Effector memory CD4-positive, alpha-beta T cell (primary cell): Measurements from ENCODE around the gene KCNN3.

Source experiments
- DNase-seq, 3 donors: peaks; one replicate each; pipeline ENCODE4 v3.0.0-alpha.2; 2020
- H3K27ac ChIP-seq: 2 replicates; pipeline ENCODE4 v1.7.0; 2013; ENCODE audit warnings: mild to moderate bottlenecking, low read length, moderate library complexity; ENCODE audit not compliant: insufficient read depth, poor library complexity, severe bottlenecking
- H3K27me3 ChIP-seq: replicated peaks from 2 replicates; pipeline ENCODE4 v1.7.0; 2013; ENCODE audit warnings: mild to moderate bottlenecking, low read length; ENCODE audit not compliant: insufficient read depth, control insufficient read depth, poor library complexity, severe bottlenecking
- H3K36me3 ChIP-seq: 2 replicates; pipeline ENCODE4 v1.7.0; 2013; ENCODE audit warnings: mild to moderate bottlenecking, low read length, moderate library complexity; ENCODE audit not compliant: control insufficient read depth, insufficient read depth
- H3K4me1 ChIP-seq: 2 replicates; pipeline ENCODE4 v1.7.0; 2013; ENCODE audit warnings: low read length, mild to moderate bottlenecking; ENCODE audit not compliant: control insufficient read depth, insufficient read depth, poor library complexity, severe bottlenecking
- H3K4me3 ChIP-seq: 2 replicates; pipeline ENCODE4 v1.7.0; 2013; ENCODE audit warnings: low read length, low read depth, mild to moderate bottlenecking; ENCODE audit not compliant: insufficient read depth, poor library complexity, severe bottlenecking
- H3K9me3 ChIP-seq: 2 replicates; pipeline ENCODE4 v1.7.0; 2013; ENCODE audit warnings: mild to moderate bottlenecking, low read length, moderate library complexity; ENCODE audit not compliant: control insufficient read depth

Gene KCNN3

DNA sequence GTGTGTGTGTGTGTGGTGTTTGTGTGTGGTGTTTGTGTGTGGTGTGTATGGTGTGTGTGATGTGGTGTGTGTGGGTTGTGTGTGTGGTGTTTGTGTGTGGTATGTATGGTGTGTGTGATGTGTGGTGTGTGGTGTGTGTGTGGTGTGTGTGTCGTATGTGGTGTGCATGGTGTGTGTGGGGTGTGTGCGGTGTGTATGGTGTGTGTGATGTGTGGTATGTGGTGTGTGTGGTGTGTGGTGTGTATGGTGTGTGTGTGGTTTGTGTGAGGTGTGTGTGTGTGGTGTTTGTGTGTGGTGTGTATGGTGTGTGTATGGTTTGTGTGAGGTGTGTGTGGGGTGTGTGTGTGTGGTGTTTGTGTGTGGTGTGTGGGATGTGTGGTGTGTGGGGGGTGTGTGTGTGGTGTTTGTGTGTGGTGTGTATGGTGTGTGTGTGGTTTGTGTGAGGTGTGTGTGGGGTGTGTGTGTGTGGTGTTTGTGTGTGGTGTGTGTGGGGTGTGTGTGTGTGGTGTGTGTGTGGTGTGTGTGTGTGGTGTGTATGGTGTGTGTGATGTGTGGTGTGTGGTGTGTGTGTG lies 155.9 kb downstream of the KCNN3 start:
- no peaks in the 10 kb centered on the region for H3K27me3 ChIP-seq

GRCh38 chr1:154713005-154713404 lies 157.1 kb downstream of the KCNN3 start:
- no peaks in the 10 kb centered on the region for H3K4me1 ChIP-seq
- no peak overlapping the region for H3K4me3 ChIP-seq
- H3K27ac ChIP-seq = no peak overlapping the region
- no peaks in the 10 kb centered on the region for H3K36me3 ChIP-seq
- no peaks in the 10 kb centered on the region for H3K27me3 ChIP-seq
- DNase-seq = no peak
- no peaks in the 10 kb centered on the region for H3K9me3 ChIP-seq

More for the DNA sequence above, 155.9 kb downstream of the KCNN3 start:
- Histone ChIP-seq H3K9me3 (no peaks in the 10 kb centered on the region), H3K27ac (no peak overlapping the region), H3K4me1 (no peaks in the 10 kb centered on the region), H3K36me3 (no peaks in the 10 kb centered on the region), H3K4me3 (no peak overlapping the region)
- no peak for DNase-seq

- Histone ChIP-seq H3K9me3 (no peaks in the 10 kb centered on the region), H3K36me3 (no peaks in the 10 kb centered on the region), H3K4me1 (no peaks in the 10 kb centered on the region), H3K4me3 (no peak overlapping the region), H3K27ac (no peak overlapping the region), H3K27me3 (no peaks in the 10 kb centered on the region)
- DNase-seq = no peak
Observed at GRCh38 chr1:154712166-154712810, 157.8 kb downstream of the KCNN3 start.

DNA sequence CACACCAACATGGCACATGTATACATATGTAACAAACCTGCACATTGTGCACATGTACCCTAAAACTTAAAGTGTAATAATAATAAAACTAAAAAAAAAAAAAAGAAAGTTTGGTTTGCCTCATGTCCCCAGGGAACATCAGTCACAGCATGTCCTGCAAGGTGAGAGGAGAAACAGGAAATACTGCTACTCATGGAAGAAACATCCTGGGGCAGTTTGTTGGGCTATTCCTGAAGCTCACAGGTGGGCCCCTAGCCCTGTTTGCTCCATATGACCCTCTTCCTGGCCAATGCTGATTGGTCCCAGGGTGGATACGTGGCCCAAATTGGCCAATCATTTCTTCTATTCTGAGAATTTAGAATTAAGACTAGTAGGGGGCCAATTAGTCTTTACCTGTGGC lies 158.7 kb downstream of the KCNN3 start:
- Histone ChIP-seq H3K36me3 (no peaks in the 10 kb centered on the region), H3K27me3 (no peaks in the 10 kb centered on the region), H3K4me3 (no peak overlapping the region), H3K4me1 (no peaks in the 10 kb centered on the region), H3K9me3 (no peaks in the 10 kb centered on the region), H3K27ac (no peak overlapping the region)
- no peak for DNase-seq

DNA sequence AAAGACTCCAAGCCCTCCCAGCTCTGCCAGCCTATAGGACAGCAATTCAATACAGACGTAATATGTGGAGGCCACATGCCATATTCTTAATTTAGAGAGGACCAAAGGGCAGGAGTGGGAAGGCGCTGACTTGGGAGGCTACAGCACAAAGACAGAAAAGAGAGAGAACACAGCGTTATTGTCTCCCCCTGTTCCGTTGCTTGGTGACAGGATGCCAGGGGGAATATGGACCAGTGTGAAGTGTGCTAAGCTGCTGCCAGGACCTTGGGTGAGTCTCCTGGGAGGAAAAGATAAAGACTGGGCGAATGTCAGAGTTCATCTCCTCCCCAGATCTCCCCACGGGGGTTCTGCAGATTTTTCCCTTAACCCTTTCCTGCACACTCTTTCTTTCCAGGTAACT lies 160.0 kb downstream of the KCNN3 start:
- Histone ChIP-seq H3K4me3 (no peak overlapping the region), H3K27me3 (no peaks in the 10 kb centered on the region), H3K27ac (no peak overlapping the region), H3K4me1 (no peaks in the 10 kb centered on the region), H3K9me3 (no peaks in the 10 kb centered on the region), H3K36me3 (no peaks in the 10 kb centered on the region)
- no peak for DNase-seq

GRCh38 chr1:154707901-154708463 lies 162.1 kb downstream of the KCNN3 start:
- H3K36me3 ChIP-seq = no peaks in the 10 kb centered on the region
- no peaks in the 10 kb centered on the region for H3K4me1 ChIP-seq
- no peaks in the 10 kb centered on the region for H3K9me3 ChIP-seq
- H3K27me3 ChIP-seq = no peaks in the 10 kb centered on the region
- H3K4me3 ChIP-seq = no peak overlapping the region
- no peak for DNase-seq
- H3K27ac ChIP-seq = no peak overlapping the region

- no peak overlapping the region for H3K27ac ChIP-seq
- no peaks in the 10 kb centered on the region for H3K27me3 ChIP-seq
- H3K36me3 ChIP-seq = no peaks in the 10 kb centered on the region
- no peaks in the 10 kb centered on the region for H3K4me1 ChIP-seq
- H3K9me3 ChIP-seq = no peaks in the 10 kb centered on the region
- DNase-seq = no peak
- no peak overlapping the region for H3K4me3 ChIP-seq
Observed at GRCh38 chr1:154706851-154707250, 163.2 kb downstream of the KCNN3 start.

DNA sequence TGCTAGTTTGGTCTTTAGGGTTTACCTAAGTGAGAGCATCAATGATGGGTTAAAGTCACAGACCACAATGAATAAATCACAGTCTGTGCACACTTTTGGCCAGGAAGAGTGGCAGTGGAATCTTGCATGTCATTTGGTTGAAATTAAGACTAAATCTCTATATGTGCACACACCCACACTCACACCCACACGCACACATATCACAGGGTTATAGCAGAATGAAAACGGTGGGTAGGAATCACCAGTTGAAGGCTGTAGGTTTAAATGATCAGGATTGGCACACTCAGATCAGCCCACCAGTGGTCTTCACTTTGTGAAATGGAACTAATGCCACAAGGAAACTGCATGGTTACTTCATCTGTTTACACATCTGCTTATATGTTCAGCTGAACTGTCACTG lies 164.5 kb downstream of the KCNN3 start:
- no peaks in the 10 kb centered on the region for H3K36me3 ChIP-seq
- H3K9me3 ChIP-seq = no peaks in the 10 kb centered on the region
- no peaks in the 10 kb centered on the region for H3K4me1 ChIP-seq
- H3K27me3 ChIP-seq = no peaks in the 10 kb centered on the region
- DNase-seq = no peak
- no peak overlapping the region for H3K27ac ChIP-seq
- H3K4me3 ChIP-seq = no peak overlapping the region

- Histone ChIP-seq H3K4me1 (no peaks in the 10 kb centered on the region), H3K9me3 (no peaks in the 10 kb centered on the region), H3K4me3 (no peak overlapping the region), H3K36me3 (no peaks in the 10 kb centered on the region), H3K27ac (no peak overlapping the region), H3K27me3 (no peaks in the 10 kb centered on the region)
- no peak for DNase-seq
Observed at GRCh38 chr1:154703170-154703569, 166.9 kb downstream of the KCNN3 start.

GRCh38 chr1:154698320-154699096 lies 171.6 kb downstream of the KCNN3 start:
- Histone ChIP-seq H3K4me3 (no peak overlapping the region), H3K27me3 (no peaks in the 10 kb centered on the region), H3K27ac (no peak overlapping the region), H3K9me3 (no peaks in the 10 kb centered on the region), H3K36me3 (no peaks in the 10 kb centered on the region), H3K4me1 (no peaks in the 10 kb centered on the region)
- DNase-seq = no peak
